ENCODE results near the gene DNAH3. TPM values are rescaled to one million over a fixed set of nuclear protein-coding genes. Genes with fewer than 3 reads are reported as not detected.

The DNAH3 gene
- total and polyA plus RNA-seq, 2 of the 13 experiments (the other 11 are each of a cell fraction or from before 2014, with no cell fraction given): 0.07 to 0.08 TPM

DNA sequence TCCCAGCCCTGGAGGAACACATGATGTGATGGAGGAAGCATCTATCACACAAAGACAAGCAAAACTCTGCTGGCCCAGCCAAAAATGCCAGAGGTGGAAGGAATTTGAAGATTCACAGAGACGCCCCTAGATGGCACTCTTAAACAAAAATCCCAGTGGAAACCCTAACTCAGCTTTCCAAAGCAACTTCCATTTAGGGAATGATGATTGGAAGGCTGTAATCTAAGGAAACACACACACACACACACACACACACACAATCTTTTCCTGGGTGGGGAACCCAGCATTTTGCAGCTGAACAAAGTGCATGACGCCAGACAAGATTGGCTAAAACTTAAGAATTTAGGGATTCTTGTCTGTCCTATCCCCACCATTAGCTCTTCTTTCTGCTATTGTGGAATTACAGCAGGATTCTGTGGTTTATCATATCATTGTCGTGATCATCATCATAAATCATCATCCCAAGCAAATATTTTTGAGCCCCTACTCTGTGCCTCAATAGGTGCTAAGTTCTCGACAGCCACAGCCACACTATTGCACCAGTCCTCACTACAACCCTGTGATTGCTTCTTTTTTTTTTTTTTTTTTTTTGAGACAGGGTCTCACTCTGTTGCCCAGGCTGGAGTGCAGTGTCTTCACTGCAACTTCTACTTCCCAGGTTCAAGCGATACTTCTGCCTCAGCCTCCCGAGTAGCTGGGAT lies 6.3 kb upstream of the DNAH3 start (continued):
- TF ChIP-seq ZNF432 (CRISPR knock-in tag; IDR thresholded peaks at IDR 0.05; ENCODE audit: borderline replicate concordance): no peak
- TF ChIP-seq ATF7-NPFF (CRISPR knock-in tag; IDR thresholded peaks at IDR 0.05; ENCODE audit: low read depth): no peak
- TF ChIP-seq NFYC (CRISPR knock-in tag; IDR thresholded peaks at IDR 0.05): no peak; the same call in 1 of the 2 replicates
- TF ChIP-seq, protein P1, sequence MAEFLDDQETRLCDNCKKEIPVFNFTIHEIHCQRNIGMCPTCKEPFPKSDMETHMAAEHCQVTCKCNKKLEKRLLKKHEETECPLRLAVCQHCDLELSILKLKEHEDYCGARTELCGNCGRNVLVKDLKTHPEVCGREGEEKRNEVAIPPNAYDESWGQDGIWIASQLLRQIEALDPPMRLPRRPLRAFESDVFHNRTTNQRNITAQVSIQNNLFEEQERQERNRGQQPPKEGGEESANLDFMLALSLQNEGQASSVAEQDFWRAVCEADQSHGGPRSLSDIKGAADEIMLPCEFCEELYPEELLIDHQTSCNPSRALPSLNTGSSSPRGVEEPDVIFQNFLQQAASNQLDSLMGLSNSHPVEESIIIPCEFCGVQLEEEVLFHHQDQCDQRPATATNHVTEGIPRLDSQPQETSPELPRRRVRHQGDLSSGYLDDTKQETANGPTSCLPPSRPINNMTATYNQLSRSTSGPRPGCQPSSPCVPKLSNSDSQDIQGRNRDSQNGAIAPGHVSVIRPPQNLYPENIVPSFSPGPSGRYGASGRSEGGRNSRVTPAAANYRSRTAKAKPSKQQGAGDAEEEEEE (CRISPR knock-in tag; IDR thresholded peaks at IDR 0.05; ENCODE audit: borderline replicate concordance): no peak
- TF ChIP-seq GABPB1 (CRISPR knock-in tag; IDR thresholded peaks at IDR 0.05): no peak
- TF ChIP-seq ZFP90 (CRISPR knock-in tag; IDR thresholded peaks at IDR 0.05; ENCODE audit: borderline replicate concordance): no peak; the same call in 1 of the 2 replicates
- TF ChIP-seq, protein P2, sequence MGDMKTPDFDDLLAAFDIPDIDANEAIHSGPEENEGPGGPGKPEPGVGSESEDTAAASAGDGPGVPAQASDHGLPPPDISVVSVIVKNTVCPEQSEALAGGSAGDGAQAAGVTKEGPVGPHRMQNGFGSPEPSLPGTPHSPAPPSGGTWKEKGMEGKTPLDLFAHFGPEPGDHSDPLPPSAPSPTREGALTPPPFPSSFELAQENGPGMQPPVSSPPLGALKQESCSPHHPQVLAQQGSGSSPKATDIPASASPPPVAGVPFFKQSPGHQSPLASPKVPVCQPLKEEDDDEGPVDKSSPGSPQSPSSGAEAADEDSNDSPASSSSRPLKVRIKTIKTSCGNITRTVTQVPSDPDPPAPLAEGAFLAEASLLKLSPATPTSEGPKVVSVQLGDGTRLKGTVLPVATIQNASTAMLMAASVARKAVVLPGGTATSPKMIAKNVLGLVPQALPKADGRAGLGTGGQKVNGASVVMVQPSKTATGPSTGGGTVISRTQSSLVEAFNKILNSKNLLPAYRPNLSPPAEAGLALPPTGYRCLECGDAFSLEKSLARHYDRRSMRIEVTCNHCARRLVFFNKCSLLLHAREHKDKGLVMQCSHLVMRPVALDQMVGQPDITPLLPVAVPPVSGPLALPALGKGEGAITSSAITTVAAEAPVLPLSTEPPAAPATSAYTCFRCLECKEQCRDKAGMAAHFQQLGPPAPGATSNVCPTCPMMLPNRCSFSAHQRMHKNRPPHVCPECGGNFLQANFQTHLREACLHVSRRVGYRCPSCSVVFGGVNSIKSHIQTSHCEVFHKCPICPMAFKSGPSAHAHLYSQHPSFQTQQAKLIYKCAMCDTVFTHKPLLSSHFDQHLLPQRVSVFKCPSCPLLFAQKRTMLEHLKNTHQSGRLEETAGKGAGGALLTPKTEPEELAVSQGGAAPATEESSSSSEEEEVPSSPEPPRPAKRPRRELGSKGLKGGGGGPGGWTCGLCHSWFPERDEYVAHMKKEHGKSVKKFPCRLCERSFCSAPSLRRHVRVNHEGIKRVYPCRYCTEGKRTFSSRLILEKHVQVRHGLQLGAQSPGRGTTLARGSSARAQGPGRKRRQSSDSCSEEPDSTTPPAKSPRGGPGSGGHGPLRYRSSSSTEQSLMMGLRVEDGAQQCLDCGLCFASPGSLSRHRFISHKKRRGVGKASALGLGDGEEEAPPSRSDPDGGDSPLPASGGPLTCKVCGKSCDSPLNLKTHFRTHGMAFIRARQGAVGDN (CRISPR knock-in tag; IDR thresholded peaks at IDR 0.05): no peak
- TF ChIP-seq PTBP1 (IDR thresholded peaks at IDR 0.05; ENCODE audit: low read depth, low read length, poor library complexity, severe bottlenecking): no peak
- no peak for TF ChIP-seq JDP2 (CRISPR knock-in tag; IDR thresholded peaks at IDR 0.05; ENCODE audit: borderline replicate concordance)
- TF ChIP-seq MED13 (CRISPR knock-in tag; IDR thresholded peaks at IDR 0.05): no peak
- TF ChIP-seq SMAD9 (CRISPR knock-in tag; IDR thresholded peaks at IDR 0.05): no peak
- TF ChIP-seq RBM22 (optimal IDR thresholded peaks at IDR 0.05; ENCODE audit: low read length): no peak
- TF ChIP-seq HNRNPH1 (optimal IDR thresholded peaks at IDR 0.05; ENCODE audit: low read depth, low read length): no peak
- TF ChIP-seq ZNF501 (CRISPR knock-in tag; IDR thresholded peaks at IDR 0.05): no peak
- TF ChIP-seq RNF2 (conservative IDR thresholded peaks at IDR 0.05; ENCODE audit: low read depth): no peak
- TF ChIP-seq, protein P3, sequence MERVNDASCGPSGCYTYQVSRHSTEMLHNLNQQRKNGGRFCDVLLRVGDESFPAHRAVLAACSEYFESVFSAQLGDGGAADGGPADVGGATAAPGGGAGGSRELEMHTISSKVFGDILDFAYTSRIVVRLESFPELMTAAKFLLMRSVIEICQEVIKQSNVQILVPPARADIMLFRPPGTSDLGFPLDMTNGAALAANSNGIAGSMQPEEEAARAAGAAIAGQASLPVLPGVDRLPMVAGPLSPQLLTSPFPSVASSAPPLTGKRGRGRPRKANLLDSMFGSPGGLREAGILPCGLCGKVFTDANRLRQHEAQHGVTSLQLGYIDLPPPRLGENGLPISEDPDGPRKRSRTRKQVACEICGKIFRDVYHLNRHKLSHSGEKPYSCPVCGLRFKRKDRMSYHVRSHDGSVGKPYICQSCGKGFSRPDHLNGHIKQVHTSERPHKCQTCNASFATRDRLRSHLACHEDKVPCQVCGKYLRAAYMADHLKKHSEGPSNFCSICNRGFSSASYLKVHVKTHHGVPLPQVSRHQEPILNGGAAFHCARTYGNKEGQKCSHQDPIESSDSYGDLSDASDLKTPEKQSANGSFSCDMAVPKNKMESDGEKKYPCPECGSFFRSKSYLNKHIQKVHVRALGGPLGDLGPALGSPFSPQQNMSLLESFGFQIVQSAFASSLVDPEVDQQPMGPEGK (CRISPR knock-in tag; IDR thresholded peaks at IDR 0.05): 0 out of 2 replicates have a peak, but pooled peaks have one; percentile 29
- no peak for TF ChIP-seq EEA1 (CRISPR knock-in tag; IDR thresholded peaks at IDR 0.05; ENCODE audit: borderline replicate concordance)
- TF ChIP-seq, protein P4, sequence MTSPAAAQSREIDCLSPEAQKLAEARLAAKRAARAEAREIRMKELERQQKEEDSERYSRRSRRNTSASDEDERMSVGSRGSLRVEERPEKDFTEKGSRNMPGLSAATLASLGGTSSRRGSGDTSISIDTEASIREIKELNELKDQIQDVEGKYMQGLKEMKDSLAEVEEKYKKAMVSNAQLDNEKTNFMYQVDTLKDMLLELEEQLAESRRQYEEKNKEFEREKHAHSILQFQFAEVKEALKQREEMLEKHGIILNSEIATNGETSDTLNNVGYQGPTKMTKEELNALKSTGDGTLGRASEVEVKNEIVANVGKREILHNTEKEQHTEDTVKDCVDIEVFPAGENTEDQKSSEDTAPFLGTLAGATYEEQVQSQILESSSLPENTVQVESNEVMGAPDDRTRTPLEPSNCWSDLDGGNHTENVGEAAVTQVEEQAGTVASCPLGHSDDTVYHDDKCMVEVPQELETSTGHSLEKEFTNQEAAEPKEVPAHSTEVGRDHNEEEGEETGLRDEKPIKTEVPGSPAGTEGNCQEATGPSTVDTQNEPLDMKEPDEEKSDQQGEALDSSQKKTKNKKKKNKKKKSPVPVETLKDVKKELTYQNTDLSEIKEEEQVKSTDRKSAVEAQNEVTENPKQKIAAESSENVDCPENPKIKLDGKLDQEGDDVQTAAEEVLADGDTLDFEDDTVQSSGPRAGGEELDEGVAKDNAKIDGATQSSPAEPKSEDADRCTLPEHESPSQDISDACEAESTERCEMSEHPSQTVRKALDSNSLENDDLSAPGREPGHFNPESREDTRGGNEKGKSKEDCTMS (CRISPR knock-in tag; conservative IDR thresholded peaks at IDR 0.05): no peak
- peak; percentile 17; the same call in 1 of the 2 replicates for TF ChIP-seq ZNF121 (CRISPR knock-in tag; IDR thresholded peaks at IDR 0.05)

Data from HepG2 (cell line).